Body of pancreas (tissue), 4 donors: ENCODE results near the gene TAF3.

Source experiments
- POLR2A ChIP-seq, 3 donors: fragments of 450-650 bp; IDR thresholded peaks; one replicate each; pipeline ENCODE4 v1.6.1; 2016; ENCODE audit warnings: antibody characterized with exemption in 3 of 3, mild to moderate bottlenecking in 2 of 3
- TF ChIP-seq, protein P1 (sequence below), 7 experiments: fragments of 450-650 bp in 4 of 7; fragments of 200-600 bp in 3 of 7; sonication (generic) in 3 of 7; IDR thresholded peaks; one replicate each; pipeline ENCODE4 v1.5.1; 2016 to 2019; ENCODE audit warnings: antibody characterized with exemption in 7 of 7

GRCh38 chr10:7932301-7933036, 114.2 kb downstream of the TAF3 start:
- TF ChIP-seq, protein P1, sequence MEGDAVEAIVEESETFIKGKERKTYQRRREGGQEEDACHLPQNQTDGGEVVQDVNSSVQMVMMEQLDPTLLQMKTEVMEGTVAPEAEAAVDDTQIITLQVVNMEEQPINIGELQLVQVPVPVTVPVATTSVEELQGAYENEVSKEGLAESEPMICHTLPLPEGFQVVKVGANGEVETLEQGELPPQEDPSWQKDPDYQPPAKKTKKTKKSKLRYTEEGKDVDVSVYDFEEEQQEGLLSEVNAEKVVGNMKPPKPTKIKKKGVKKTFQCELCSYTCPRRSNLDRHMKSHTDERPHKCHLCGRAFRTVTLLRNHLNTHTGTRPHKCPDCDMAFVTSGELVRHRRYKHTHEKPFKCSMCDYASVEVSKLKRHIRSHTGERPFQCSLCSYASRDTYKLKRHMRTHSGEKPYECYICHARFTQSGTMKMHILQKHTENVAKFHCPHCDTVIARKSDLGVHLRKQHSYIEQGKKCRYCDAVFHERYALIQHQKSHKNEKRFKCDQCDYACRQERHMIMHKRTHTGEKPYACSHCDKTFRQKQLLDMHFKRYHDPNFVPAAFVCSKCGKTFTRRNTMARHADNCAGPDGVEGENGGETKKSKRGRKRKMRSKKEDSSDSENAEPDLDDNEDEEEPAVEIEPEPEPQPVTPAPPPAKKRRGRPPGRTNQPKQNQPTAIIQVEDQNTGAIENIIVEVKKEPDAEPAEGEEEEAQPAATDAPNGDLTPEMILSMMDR (IDR thresholded peaks at IDR 0.05): no peak
- no peak for TF ChIP-seq POLR2A (IDR thresholded peaks at IDR 0.05)
